ENCODE data around the gene NSUN2.
A peak's percentile ranks its signal among the peaks of the same experiment; 100 is the strongest.

NSUN2 gene

GRCh38 chr5:6631441-6631840, 1.4 kb downstream of the NSUN2 start:
- TF ChIP-seq CTCF (conservative IDR thresholded peaks at IDR 0.05; ENCODE audit: control insufficient read depth, insufficient read depth, low read depth, low read length), result no peak
- DNase-seq (ENCODE audit: low read depth), result peak; percentile 27
- peak overlapping the region; percentile 94 for H3K4me3 ChIP-seq (ENCODE audit: control insufficient read depth, low read depth, low read length)

DNA sequence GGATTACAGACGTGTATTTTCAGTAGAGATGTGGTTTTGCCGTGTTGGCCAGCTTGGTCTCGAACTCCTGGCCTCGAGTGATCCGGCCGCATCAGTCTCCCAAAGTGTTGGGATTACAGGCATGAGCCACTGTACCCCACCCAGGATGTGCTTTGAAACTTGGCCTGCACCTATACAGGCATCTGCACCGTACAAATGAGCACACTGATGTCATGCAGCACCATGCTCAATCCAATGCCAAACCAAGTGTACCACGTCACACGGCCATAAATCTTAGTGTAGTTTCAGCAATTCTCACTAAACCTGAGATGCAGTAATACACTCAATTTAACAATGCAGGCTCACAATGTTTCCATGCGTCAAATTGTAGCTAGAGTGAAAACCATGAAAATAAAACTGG, 6.3 kb downstream of the NSUN2 start:
- peak; percentile 21 for DNase-seq (ENCODE audit: low read depth)
- no peak overlapping the region for H3K4me3 ChIP-seq (ENCODE audit: control insufficient read depth, low read depth, low read length)
- no peak for TF ChIP-seq CTCF (conservative IDR thresholded peaks at IDR 0.05; ENCODE audit: control insufficient read depth, insufficient read depth, low read depth, low read length)

DNA sequence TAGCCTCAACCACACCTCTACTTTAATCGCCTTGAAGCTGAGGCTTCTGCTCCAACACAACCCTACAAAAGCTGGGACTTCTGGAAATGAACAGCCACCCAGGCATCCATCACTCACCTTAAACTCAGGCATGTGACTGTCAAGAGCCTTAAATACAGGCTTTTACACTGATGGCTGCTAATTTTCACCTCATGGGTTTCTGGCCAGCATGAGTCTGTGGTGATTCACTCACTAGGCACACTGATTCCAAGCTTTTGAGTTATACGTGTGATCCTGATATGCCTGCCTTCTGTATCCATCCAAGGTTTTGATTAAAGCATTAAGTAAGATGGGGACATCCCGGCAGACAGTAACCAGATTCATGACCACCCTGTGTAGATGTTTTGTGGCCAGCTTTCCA, 8.9 kb downstream of the NSUN2 start:
- no peak for TF ChIP-seq CTCF (conservative IDR thresholded peaks at IDR 0.05; ENCODE audit: control insufficient read depth, insufficient read depth, low read depth, low read length)
- DNase-seq (ENCODE audit: low read depth), result no peak
- H3K4me3 ChIP-seq (ENCODE audit: control insufficient read depth, low read depth, low read length), result no peak overlapping the region

- TF ChIP-seq CTCF (conservative IDR thresholded peaks at IDR 0.05; ENCODE audit: control insufficient read depth, insufficient read depth, low read depth, low read length), result no peak
- no peak overlapping the region for H3K4me3 ChIP-seq (ENCODE audit: control insufficient read depth, low read depth, low read length)
- DNase-seq (ENCODE audit: low read depth), result no peak
Measured at GRCh38 chr5:6623228-6623627, 9.6 kb downstream of the NSUN2 start.

GRCh38 chr5:6616632-6617031, 16.2 kb downstream of the NSUN2 start:
- no peak for TF ChIP-seq CTCF (conservative IDR thresholded peaks at IDR 0.05; ENCODE audit: control insufficient read depth, insufficient read depth, low read depth, low read length)
- DNase-seq (ENCODE audit: low read depth), result no peak
- no peak overlapping the region for H3K4me3 ChIP-seq (ENCODE audit: control insufficient read depth, low read depth, low read length)

DNA sequence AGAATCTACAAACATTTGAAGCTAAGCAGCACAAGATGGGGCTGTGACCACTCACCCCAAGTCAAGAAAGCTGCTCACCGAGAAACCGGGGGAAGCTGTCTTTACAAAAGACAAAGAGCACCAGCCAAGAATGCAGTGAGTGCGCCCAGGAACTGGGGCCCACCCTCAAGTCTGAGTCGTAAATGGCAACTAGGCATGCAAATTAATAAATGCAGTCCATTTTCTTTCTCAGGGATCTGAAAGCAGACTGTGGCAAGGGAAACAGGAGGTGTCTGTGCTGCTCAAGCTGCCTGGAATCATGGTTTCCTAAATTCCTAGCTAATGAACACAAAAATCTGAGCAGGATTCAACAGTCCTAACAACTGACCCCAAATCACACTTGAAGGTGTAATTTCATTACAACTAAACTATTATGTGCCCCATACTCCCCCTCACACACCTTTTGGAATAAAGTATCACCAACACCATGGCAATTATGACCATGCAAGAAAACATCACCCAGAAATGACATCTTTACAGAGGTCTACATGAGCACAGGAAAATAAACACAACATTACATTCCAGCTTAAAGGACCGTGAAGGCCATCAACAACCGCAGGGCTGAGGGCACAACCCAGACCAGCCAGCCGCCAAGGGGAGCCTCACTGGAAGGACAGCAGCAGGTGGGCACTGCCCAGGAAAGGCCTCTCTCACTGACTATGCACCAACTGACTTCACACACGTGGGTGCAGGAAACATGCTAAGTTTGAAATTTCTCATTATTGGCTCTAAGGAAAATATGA, 17.6 kb downstream of the NSUN2 start:
- no peak for DNase-seq (ENCODE audit: low read depth)
- no peak for TF ChIP-seq CTCF (conservative IDR thresholded peaks at IDR 0.05; ENCODE audit: control insufficient read depth, insufficient read depth, low read depth, low read length)

More for the DNA sequence above, 17.6 kb downstream of the NSUN2 start:
- H3K4me3 ChIP-seq (ENCODE audit: control insufficient read depth, low read depth, low read length), result no peak overlapping the region

All from fibroblast of mammary gland (primary cell).